GM12873 (cell line): ENCODE data around the gene OS9.

Experiments used
- TF ChIP-seq, protein P1 (sequence below): IDR thresholded peaks from 2 replicates; pipeline ENCODE4 v1.5.1; 2012; ENCODE audit warnings: low read depth, mild to moderate bottlenecking, moderate library complexity, low read length, control low read depth; ENCODE audit not compliant: insufficient read depth; ENCODE audit errors: missing control alignments

OS9 gene

GRCh38 chr12:57712701-57713100 is 18.8 kb downstream of the OS9 start:
- TF ChIP-seq, protein P1, sequence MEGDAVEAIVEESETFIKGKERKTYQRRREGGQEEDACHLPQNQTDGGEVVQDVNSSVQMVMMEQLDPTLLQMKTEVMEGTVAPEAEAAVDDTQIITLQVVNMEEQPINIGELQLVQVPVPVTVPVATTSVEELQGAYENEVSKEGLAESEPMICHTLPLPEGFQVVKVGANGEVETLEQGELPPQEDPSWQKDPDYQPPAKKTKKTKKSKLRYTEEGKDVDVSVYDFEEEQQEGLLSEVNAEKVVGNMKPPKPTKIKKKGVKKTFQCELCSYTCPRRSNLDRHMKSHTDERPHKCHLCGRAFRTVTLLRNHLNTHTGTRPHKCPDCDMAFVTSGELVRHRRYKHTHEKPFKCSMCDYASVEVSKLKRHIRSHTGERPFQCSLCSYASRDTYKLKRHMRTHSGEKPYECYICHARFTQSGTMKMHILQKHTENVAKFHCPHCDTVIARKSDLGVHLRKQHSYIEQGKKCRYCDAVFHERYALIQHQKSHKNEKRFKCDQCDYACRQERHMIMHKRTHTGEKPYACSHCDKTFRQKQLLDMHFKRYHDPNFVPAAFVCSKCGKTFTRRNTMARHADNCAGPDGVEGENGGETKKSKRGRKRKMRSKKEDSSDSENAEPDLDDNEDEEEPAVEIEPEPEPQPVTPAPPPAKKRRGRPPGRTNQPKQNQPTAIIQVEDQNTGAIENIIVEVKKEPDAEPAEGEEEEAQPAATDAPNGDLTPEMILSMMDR, result no peak

- TF ChIP-seq, protein P1, result no peak
Measured at GRCh38 chr12:57713209-57713608, 19.3 kb downstream of the OS9 start.

GRCh38 chr12:57715786-57716185 is 21.9 kb downstream of the OS9 start:
- TF ChIP-seq, protein P1, result no peak

- TF ChIP-seq, protein P1, result no peak
Measured at GRCh38 chr12:57716305-57716704, 22.4 kb downstream of the OS9 start.

DNA sequence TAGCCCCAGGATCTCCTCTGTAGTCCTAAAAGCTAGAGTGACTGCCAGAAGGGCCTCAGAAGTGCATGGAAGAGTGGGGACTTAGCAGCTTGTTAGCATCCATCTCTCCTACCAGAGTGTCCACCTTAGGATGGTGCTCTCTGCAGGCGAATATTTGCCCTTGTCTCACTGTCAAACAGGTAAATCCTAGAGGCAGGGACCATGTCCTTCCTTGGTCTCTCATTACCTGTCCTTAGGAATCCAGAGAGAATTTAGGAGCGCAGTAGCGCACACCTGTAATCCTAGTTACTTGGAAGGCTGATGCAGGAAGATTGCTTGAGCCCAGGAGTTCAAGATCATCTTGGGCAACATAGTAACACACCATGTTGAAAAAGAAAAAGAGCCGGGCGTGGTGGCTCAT is 23.2 kb downstream of the OS9 start:
- TF ChIP-seq, protein P1, result no peak

- TF ChIP-seq, protein P1, result no peak
Measured at GRCh38 chr12:57717846-57718640, 24.1 kb downstream of the OS9 start.

DNA sequence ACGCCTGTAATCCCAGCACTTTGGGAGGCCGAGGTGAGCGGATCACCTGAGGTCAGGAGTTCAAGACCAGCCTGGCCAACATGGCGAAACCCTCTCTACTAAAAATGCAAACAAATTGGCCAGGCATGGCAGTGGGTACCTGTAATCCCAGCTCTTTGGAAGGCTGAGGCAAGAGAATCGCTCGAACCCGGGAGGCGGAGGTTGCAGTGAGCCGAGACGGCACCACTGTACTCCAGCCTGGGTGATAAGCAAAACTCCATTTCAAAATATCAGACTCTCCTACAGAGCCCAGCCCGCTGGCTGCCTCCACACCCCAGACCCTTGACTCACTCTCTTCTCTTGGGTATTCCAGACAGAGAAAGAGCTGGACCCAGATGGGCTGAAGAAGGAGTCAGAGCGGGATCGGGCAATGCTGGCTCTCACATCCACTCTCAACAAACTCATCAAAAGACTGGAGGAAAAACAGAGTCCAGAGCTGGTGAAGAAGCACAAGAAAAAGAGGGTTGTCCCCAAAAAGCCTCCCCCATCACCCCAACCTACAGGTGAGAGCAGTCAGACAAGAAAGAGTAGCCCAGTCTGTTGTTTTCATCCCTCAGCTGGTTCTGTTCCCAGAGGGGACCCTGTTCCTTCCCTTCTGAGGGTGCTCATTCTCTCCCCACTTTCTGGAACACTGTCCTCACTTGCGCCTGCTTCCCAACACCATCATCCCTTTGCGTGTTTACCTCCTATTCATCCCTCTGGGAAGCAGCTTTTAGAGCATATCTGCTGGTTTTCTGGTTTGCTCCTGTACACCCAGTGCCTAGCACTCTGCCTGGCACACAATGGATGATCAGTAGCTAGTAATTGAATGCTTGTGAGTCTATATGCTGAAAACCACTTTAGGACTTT is 25.0 kb downstream of the OS9 start:
- TF ChIP-seq, protein P1, result no peak
